WTC11 (cell line): ENCODE measurements around the gene UMODL1.

ENCODE experiments used
- ATF1 ChIP-seq: sonication (generic); formaldehyde crosslinking; IDR thresholded peaks from 2 replicates; pipeline ENCODE4 v1.8.1; 2023; ENCODE audit warnings: mild to moderate bottlenecking, moderate library complexity, missing genetic modification reagents
- MAX ChIP-seq: sonication (generic); formaldehyde crosslinking; IDR thresholded peaks from 2 replicates; pipeline ENCODE4 v1.8.0; 2022; ENCODE audit warnings: mild to moderate bottlenecking, missing genetic modification reagents
- SOX15 ChIP-seq: fragments of 250-450 bp; sonication (Bioruptor Pico); IDR thresholded peaks from 2 replicates; pipeline ENCODE4 v1.9.0; 2021; ENCODE audit warnings: mild to moderate bottlenecking
- ZBTB21 ChIP-seq: sonication (generic); formaldehyde crosslinking; IDR thresholded peaks from 2 replicates; pipeline ENCODE4 v1.8.1; 2023; ENCODE audit warnings: mild to moderate bottlenecking, missing genetic modification reagents, borderline replicate concordance
- ZNF121 ChIP-seq: sonication (generic); formaldehyde crosslinking; IDR thresholded peaks from 2 replicates; pipeline ENCODE4 v1.8.0; 2023; ENCODE audit warnings: missing genetic modification reagents
- ZNF317 ChIP-seq: sonication (generic); formaldehyde crosslinking; IDR thresholded peaks from 2 replicates; pipeline ENCODE4 v1.8.1; 2023; ENCODE audit warnings: low read depth, mild to moderate bottlenecking, moderate library complexity, missing genetic modification reagents, borderline replicate concordance
- TF ChIP-seq, protein P1 (sequence below): fragments of 200-600 bp; IDR thresholded peaks from 2 replicates; pipeline ENCODE4 v1.8.0; 2022; ENCODE audit warnings: antibody characterized with exemption
- TF ChIP-seq, protein P2 (sequence below): sonication (generic); formaldehyde crosslinking; IDR thresholded peaks from 2 replicates; pipeline ENCODE4 v1.8.0; 2022; ENCODE audit warnings: mild to moderate bottlenecking, missing genetic modification reagents
- TF ChIP-seq, protein P3 (sequence below): fragments of 250-450 bp; sonication (Bioruptor Pico); IDR thresholded peaks from 2 replicates; pipeline ENCODE4 v2.1.2; 2022; ENCODE audit warnings: mild to moderate bottlenecking, moderate library complexity

DNA sequence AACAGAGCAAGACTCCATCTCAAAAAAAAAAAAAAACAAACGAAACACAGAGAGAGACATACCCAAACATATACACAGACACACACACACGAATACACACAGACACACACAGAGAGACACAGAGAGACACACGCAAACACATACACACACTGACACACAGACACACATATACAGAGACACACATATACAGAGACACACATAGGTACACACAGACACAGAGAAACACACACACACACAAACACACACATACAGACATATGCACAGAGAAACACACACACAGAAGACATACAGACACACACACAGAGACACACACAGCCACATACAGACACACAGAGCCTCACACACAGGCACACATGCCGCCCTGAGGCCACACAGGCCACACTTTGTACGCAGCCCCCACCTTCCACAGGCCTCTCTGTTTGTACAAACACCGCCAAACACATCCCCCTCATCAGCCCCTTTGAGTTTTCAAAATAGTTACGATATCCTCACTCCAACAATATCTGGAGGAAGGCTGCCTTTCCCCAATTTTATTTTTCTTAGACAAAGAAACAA, 90.4 kb downstream of the UMODL1 start:
- TF ChIP-seq, protein P1, sequence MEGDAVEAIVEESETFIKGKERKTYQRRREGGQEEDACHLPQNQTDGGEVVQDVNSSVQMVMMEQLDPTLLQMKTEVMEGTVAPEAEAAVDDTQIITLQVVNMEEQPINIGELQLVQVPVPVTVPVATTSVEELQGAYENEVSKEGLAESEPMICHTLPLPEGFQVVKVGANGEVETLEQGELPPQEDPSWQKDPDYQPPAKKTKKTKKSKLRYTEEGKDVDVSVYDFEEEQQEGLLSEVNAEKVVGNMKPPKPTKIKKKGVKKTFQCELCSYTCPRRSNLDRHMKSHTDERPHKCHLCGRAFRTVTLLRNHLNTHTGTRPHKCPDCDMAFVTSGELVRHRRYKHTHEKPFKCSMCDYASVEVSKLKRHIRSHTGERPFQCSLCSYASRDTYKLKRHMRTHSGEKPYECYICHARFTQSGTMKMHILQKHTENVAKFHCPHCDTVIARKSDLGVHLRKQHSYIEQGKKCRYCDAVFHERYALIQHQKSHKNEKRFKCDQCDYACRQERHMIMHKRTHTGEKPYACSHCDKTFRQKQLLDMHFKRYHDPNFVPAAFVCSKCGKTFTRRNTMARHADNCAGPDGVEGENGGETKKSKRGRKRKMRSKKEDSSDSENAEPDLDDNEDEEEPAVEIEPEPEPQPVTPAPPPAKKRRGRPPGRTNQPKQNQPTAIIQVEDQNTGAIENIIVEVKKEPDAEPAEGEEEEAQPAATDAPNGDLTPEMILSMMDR = no peak
- TF ChIP-seq ZBTB21 (CRISPR knock-in tag) (no peak), ZNF121 (no peak), MAX (CRISPR knock-in tag) (no peak), ATF1 (CRISPR knock-in tag) (no peak), ZNF317 (no peak), SOX15 (CRISPR knock-in tag) (no peak)
- TF ChIP-seq, protein P2, sequence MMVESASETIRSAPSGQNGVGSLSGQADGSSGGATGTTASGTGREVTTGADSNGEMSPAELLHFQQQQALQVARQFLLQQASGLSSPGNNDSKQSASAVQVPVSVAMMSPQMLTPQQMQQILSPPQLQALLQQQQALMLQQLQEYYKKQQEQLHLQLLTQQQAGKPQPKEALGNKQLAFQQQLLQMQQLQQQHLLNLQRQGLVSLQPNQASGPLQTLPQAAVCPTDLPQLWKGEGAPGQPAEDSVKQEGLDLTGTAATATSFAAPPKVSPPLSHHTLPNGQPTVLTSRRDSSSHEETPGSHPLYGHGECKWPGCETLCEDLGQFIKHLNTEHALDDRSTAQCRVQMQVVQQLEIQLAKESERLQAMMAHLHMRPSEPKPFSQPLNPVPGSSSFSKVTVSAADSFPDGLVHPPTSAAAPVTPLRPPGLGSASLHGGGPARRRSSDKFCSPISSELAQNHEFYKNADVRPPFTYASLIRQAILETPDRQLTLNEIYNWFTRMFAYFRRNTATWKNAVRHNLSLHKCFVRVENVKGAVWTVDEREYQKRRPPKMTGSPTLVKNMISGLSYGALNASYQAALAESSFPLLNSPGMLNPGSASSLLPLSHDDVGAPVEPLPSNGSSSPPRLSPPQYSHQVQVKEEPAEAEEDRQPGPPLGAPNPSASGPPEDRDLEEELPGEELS (CRISPR knock-in tag) = no peak
- TF ChIP-seq, protein P3, sequence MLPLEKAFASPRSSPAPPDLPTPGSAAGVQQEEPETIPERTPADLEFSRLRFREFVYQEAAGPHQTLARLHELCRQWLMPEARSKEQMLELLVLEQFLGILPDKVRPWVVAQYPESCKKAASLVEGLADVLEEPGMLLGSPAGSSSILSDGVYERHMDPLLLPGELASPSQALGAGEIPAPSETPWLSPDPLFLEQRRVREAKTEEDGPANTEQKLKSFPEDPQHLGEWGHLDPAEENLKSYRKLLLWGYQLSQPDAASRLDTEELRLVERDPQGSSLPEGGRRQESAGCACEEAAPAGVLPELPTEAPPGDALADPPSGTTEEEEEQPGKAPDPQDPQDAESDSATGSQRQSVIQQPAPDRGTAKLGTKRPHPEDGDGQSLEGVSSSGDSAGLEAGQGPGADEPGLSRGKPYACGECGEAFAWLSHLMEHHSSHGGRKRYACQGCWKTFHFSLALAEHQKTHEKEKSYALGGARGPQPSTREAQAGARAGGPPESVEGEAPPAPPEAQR (CRISPR knock-in tag) = no peak
